HFFc6 (cell line): Measurements from ENCODE around the gene ARFGAP3. TPM values are rescaled to one million over a fixed set of nuclear protein-coding genes. Genes with fewer than 3 reads are reported as not detected.

ENCODE experiments used
- DNase-seq: peaks from one replicate; pipeline ENCODE4 v3.0.0-alpha.2; 2018
- H3K27ac Mint-ChIP-seq: 2 replicates; pipeline ENCODE4 v1.8.0; 2020; ENCODE audit warnings: mild to moderate bottlenecking, mixed read lengths
- H3K27me3 Mint-ChIP-seq: 2 replicates; pipeline ENCODE4 v1.8.0; 2021; ENCODE audit warnings: mild to moderate bottlenecking, moderate library complexity, mixed read lengths; ENCODE audit not compliant: insufficient read depth
- H3K36me3 Mint-ChIP-seq: 2 replicates; pipeline ENCODE4 v1.8.0; 2021; ENCODE audit warnings: low read depth, mixed read lengths
- H3K4me1 Mint-ChIP-seq: 2 replicates; pipeline ENCODE4 v1.8.0; 2020; ENCODE audit warnings: low read depth, mixed read lengths
- H3K4me3 Mint-ChIP-seq: 2 replicates; pipeline ENCODE4 v1.8.0; 2020; ENCODE audit warnings: mild to moderate bottlenecking, moderate library complexity, mixed read lengths
- H3K9me3 Mint-ChIP-seq: 2 replicates; pipeline ENCODE4 v1.8.0; 2020; ENCODE audit warnings: mild to moderate bottlenecking, mixed read lengths
- total RNA-seq, 6 experiments: library from RNA; stranded (reverse); fragmentation: NEBNext Ultra II Directional; extraction: Animal tissue kit (Norgen Biotek cat#: 25700); gene quantifications; 2 replicates in 1 of 6; 3 replicates in 5 of 6; pipeline ENCODE4 v1.2.3, GENCODE V29; 2021
- TF ChIP-seq, protein P1 (sequence below): fragments of 200-600 bp; sonication (generic); IDR thresholded peaks from 2 replicates; pipeline ENCODE4 v1.5.0; 2021; ENCODE audit warnings: antibody characterized with exemption, mild to moderate bottlenecking

The ARFGAP3 gene
- total RNA-seq, 6 experiments from 2014 or later, result 62.6 to 77.7 (median 66.8) TPM

DNA sequence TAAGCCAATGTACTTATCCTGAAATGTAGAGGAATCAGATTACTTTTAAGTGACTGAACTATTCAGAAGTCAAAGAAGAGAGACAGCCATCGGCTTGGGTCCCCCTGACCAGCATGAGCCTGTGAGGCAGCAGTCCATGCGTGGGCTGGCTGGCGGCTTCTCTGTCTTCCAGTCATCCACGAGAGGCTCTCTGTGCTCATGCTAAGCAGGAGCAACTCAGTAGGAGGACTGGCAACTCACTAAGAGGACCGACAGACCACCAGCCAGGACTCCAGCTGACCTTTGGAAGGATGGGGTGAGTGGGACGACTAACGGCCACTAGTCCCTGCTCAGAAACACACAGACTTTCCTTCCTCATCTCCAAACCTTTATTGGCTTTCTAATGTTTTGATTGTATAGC lies 43.6 kb downstream of the ARFGAP3 start:
- peak overlapping the region; percentile 20; the same call in 1 of the 2 replicates for H3K27ac Mint-ChIP-seq

DNA sequence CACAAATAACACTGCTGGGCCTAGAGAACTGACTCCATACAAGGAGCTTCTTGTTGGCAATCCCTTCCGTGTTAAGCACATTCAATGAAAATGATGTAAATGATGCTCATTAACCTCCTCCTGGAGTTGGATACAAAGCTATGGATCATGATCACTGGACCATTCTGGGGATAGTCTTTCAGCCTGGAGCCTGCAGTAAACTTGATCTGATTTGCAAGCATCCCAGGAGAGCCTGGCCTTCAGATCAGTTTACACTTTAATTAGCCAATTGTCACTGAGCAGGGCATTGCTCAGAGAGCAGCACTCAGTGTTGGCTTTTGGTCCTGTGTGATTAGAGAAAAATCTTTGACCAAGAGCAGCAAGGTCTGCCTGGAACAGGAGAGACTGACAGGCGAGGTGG lies 45.6 kb downstream of the ARFGAP3 start:
- Mint-ChIP-seq H3K4me3 (no peak overlapping the region), H3K9me3 (no peaks in the 10 kb centered on the region), H3K27me3 (no peaks in the 10 kb centered on the region), H3K27ac (no peak overlapping the region), H3K4me1 (no peaks in the 10 kb centered on the region; the same call in 1 of the 2 replicates), H3K36me3 (peaks cover 43% of the 10 kb centered on the region)
- TF ChIP-seq, protein P1, sequence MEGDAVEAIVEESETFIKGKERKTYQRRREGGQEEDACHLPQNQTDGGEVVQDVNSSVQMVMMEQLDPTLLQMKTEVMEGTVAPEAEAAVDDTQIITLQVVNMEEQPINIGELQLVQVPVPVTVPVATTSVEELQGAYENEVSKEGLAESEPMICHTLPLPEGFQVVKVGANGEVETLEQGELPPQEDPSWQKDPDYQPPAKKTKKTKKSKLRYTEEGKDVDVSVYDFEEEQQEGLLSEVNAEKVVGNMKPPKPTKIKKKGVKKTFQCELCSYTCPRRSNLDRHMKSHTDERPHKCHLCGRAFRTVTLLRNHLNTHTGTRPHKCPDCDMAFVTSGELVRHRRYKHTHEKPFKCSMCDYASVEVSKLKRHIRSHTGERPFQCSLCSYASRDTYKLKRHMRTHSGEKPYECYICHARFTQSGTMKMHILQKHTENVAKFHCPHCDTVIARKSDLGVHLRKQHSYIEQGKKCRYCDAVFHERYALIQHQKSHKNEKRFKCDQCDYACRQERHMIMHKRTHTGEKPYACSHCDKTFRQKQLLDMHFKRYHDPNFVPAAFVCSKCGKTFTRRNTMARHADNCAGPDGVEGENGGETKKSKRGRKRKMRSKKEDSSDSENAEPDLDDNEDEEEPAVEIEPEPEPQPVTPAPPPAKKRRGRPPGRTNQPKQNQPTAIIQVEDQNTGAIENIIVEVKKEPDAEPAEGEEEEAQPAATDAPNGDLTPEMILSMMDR, result no peak
- DNase-seq, result no peak

More for the DNA sequence above, 43.6 kb downstream of the ARFGAP3 start:
- DNase-seq, result no peak
- Mint-ChIP-seq H3K4me3 (no peak overlapping the region), H3K9me3 (no peaks in the 10 kb centered on the region), H3K4me1 (peaks cover 10% of the 10 kb centered on the region), H3K27me3 (no peaks in the 10 kb centered on the region), H3K36me3 (peaks cover 38% of the 10 kb centered on the region)
- TF ChIP-seq, protein P1, result no peak

DNA sequence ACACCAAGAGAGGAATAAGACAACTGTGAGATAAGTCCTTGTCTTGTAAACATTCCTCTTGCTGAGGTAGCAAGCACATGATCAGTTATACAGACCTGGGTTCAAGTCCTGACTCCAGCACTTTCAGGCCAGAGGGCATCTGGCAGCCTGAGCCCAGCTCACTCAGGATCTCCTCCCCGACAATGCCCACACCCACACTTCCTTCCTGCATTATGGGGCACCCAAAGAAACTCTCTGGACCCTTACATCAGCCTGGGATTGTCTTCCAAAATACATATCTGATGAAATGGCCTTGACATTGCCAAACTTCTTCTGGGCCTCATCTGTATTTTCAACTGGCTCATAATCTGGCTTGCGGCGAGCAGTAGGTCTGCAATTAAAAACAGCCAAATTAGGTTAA lies 48.6 kb downstream of the ARFGAP3 start:
- no peaks in the 10 kb centered on the region; the same call in 1 of the 2 replicates for H3K4me1 Mint-ChIP-seq
- H3K27me3 Mint-ChIP-seq, result peaks cover 4% of the 10 kb centered on the region; the same call in 1 of the 2 replicates
- no peak overlapping the region for H3K4me3 Mint-ChIP-seq
- TF ChIP-seq, protein P1, result no peak
- H3K36me3 Mint-ChIP-seq, result peaks cover 52% of the 10 kb centered on the region
- H3K27ac Mint-ChIP-seq, result no peak overlapping the region; the same call in 1 of the 2 replicates
- DNase-seq, result no peak
- H3K9me3 Mint-ChIP-seq, result no peaks in the 10 kb centered on the region

DNA sequence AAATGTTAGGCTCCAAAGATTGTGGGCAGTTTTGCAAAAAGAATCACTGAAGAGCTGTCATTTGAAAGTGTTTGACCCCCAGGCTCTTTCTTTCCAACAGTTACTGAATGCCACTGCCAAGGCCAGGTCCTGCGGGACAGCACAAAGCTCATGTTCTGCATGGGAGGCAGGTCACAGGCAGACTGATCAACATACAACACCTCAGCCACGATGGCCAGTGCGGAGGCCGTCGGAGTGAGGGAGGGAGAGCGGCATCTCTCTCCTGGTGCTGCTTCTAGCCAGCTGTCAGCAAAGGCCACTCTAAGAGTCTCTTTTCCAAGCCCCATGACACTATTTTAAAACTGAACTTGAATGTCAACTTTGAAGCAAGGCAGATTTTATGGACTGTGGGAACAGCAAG lies 49.9 kb downstream of the ARFGAP3 start:
- no peak for DNase-seq

DNA sequence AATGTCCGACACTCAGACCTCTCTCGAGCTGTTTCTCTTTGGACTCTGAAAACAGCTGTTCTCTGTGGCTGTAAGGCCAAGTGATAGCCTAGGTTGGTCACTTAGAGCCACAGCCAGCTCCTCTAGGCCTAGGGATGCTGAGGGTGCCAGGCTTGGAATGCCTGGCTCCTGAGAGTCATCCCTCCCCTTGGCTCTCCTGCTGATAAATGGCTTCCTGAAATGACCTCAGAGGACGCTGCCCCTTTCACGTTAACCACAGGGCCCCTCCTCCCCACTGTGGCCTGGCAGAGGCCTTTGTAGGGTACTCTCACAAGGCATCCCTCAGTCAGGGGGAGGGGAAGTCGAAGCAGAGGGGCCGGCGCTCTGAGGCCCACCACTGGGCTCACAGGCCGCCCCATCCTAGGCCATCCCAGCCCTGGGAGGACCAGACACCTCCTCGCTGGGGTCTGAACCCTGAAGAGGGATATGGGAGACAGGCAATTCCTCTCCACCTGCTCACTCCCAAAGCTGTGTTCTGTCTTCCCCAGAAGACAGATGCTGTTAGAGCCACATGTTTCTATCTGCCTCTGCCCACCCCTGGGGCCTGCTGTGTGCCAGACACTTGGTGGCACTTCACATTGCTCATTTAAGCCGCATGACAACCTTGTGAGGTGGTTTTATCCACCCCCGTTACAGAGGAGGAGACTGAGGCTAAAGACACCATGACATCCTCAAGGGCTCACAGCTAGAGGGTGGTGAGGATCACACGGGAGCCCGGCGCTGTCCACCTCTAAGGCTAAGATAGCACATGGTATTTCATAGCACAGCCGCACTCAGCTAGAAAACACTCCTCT lies 50.9 kb downstream of the ARFGAP3 start:
- Mint-ChIP-seq H3K9me3 (no peaks in the 10 kb centered on the region), H3K4me1 (no peaks in the 10 kb centered on the region), H3K27ac (peak overlapping the region; percentile 68), H3K27me3 (peaks cover 4% of the 10 kb centered on the region; the same call in 1 of the 2 replicates), H3K4me3 (no peak overlapping the region), H3K36me3 (peaks cover 41% of the 10 kb centered on the region)
- TF ChIP-seq, protein P1, result no peak
- no peak for DNase-seq

More for the DNA sequence above, 49.9 kb downstream of the ARFGAP3 start:
- peaks cover 4% of the 10 kb centered on the region; the same call in 1 of the 2 replicates for H3K27me3 Mint-ChIP-seq
- no peaks in the 10 kb centered on the region for H3K4me1 Mint-ChIP-seq
- peaks cover 46% of the 10 kb centered on the region for H3K36me3 Mint-ChIP-seq
- H3K9me3 Mint-ChIP-seq, result no peaks in the 10 kb centered on the region
- TF ChIP-seq, protein P1, result no peak
- no peak overlapping the region for H3K4me3 Mint-ChIP-seq
- H3K27ac Mint-ChIP-seq, result no peak overlapping the region
